Measurements from ENCODE around the gene CD274. TPM values are rescaled to one million over a fixed set of nuclear protein-coding genes. Genes with fewer than 3 reads are reported as not detected.

CD274 gene
- total and polyA plus RNA-seq, 2 of the 8 experiments (the other 6 are each of a cell fraction or from before 2014, with no cell fraction given) = 0.08 to 0.15 TPM

DNA sequence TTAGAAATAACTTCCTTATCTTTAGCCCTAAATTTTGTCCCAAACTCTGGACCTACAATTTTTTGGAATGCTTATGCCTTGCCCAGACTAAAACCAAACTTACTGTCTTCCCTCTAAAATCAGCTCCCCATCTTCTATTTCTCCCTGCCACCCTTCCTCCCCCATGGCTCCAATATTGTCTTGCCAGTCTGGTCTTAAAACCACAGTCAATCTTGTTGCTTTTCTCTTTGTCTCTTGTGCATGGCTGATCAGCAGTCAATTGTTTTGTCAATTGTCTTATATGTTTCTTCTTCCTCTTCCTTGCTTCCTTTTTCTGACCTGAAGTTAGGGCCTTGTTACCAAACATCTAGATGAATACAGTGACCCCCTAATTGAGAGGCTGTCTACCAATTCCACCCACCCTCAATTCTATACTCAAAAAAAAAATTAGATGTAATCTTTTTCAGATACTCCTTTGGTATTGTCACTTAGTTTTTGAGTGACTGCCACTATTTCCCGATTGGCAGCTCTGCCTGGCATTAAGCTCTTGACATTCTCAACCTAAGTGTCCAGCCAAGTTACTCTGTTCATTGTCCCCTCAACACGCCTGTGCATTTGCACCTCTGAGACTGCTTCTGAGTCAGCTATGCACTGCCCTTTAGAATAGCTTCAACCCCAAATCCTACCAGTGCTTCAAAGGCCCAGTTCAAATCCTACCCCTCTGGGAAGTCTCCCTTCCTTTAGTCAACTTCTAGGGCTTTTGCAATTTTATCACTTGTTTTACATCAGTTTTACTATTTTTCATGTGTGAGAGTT lies 62.5 kb downstream of the CD274 start (continued):
- TF ChIP-seq POLR2A (IDR thresholded peaks at IDR 0.05; ENCODE audit: control extremely low read depth in 1 of 2, low read depth in 2 of 2, low read length in 2 of 2) (no peak), TBP (IDR thresholded peaks at IDR 0.05; ENCODE audit: low read depth, low read length) (no peak), KDM4A (IDR thresholded peaks at IDR 0.05; ENCODE audit: low read depth, low read length, severe bottlenecking) (no peak), CBX5 (IDR thresholded peaks at IDR 0.05; ENCODE audit: low read depth, low read length) (no peak), BRCA1 (IDR thresholded peaks at IDR 0.05; ENCODE audit: low read depth, low read length) (no peak)
